GM12872 (cell line): ENCODE results near the gene TNFAIP3.

ENCODE experiments used
- TF ChIP-seq, protein P1 (sequence below): IDR thresholded peaks from 3 replicates; pipeline ENCODE4 v1.5.1; 2011; ENCODE audit warnings: low read depth, mild to moderate bottlenecking, low read length, moderate library complexity; ENCODE audit not compliant: insufficient read depth

The TNFAIP3 gene

DNA sequence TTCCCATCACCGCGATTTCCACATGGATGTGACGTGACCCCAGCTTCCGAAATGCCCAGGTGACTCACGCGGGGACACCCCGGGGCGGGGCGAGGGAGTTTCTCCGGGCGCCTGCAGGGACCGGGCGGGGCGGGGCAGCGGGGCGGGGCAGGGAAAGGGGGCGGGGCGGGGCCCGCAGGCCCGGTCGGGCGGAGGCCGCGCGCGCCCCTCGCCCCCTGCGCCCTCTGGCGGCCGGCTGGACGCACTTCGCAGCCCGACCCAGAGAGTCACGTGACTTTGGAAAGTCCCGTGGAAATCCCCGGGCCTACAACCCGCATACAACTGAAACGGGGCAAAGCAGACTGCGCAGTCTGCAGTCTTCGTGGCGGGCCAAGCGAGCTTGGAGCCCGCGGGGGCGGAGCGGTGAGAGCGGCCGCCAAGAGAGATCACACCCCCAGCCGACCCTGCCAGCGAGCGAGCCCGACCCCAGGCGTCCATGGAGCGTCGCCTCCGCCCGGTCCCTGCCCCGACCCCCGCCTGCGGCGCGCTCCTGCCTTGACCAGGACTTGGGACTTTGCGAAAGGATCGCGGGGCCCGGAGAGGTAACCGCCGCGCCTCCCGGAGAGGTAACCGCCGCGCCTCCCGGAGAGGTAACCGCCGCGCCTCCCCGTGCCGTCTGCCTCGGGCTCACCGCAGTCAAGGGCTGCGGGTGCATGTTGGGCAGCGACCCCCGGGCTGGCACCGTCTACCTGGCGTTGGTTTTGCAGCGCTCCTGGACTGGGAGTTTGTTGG is at the start of gene TNFAIP3:
Gene TNFAIP3 (plus strand): TSS at position 346 of the 771 bp plus-strand sequence. CDS start 3,969 bp downstream, outside the sequence.
- TF ChIP-seq, protein P1, sequence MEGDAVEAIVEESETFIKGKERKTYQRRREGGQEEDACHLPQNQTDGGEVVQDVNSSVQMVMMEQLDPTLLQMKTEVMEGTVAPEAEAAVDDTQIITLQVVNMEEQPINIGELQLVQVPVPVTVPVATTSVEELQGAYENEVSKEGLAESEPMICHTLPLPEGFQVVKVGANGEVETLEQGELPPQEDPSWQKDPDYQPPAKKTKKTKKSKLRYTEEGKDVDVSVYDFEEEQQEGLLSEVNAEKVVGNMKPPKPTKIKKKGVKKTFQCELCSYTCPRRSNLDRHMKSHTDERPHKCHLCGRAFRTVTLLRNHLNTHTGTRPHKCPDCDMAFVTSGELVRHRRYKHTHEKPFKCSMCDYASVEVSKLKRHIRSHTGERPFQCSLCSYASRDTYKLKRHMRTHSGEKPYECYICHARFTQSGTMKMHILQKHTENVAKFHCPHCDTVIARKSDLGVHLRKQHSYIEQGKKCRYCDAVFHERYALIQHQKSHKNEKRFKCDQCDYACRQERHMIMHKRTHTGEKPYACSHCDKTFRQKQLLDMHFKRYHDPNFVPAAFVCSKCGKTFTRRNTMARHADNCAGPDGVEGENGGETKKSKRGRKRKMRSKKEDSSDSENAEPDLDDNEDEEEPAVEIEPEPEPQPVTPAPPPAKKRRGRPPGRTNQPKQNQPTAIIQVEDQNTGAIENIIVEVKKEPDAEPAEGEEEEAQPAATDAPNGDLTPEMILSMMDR: peak; percentile 73

DNA sequence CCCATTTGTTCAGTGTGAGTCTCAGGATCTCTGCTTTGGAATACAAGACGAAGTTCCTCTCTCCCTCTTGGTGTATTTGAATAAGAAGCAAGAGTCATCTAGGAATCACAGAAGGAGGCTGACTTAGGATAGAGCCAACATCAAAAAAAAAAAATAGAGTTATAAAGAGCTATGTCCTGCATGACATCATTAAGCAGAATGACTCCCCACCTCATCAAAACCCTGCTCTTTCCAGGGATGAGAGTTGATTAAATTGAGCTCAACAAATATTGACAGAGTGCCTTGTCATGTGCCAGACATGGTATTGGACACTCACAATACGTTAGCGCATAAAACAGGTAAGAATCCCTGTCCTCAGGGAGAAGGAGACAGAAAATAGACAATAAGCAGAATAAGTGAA is 48.6 kb upstream of the TNFAIP3 start:
- TF ChIP-seq, protein P1: no peak

DNA sequence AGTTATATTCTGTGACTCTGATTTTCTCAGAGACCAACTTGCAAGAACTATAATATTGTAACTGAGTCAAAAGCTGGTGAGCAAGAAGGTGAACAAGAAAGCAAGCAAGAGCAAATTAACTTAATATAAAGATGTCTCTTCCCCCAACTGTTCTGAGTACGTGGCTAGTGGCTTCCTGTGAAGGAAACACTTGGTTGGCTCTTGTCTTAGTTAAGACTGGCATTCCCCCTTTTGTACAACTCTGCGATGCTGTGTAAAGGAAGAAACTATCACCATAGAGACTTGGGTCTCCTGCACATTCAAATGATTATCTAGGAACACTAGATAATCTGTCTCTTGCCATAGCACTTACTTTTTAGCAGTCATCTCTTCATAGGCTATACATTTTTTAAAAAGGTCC is 47.3 kb upstream of the TNFAIP3 start:
- TF ChIP-seq, protein P1: no peak

DNA sequence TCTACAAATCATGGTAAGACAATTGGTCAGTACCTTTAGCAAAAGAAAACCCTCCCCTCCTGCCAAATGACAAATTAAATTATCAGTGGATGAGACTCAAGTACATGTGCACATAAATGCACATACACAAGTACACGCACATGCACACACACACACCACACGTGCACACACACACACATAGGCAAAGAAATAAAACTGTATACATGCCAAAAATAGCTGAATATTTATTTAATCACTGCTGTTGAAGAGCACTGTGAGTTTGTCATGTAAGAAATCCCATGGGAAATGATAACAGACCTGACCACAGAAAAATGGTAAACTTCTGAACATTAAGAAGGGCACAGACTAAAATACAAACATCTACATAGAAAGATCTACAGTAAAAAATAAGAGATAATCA is 46.6 kb upstream of the TNFAIP3 start:
- TF ChIP-seq, protein P1: no peak

DNA sequence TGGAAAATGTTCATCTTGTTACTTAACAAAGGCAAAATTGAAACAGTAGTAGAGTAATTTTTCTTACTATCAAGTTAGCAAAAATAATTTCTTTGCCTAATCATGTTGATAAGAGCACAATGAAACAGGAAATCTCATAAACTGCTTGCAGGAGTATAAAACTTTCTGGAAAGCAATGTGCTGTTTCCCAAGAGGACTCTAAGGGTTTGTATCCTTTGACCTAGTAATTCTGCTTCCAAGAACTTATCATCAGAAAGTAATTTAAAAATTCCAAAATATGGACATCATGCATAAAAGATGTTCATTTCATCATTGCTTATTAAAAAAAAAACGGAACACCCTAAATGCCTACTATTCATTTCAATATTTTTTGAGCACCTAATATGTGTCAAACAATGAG is 46.1 kb upstream of the TNFAIP3 start:
- TF ChIP-seq, protein P1: no peak

DNA sequence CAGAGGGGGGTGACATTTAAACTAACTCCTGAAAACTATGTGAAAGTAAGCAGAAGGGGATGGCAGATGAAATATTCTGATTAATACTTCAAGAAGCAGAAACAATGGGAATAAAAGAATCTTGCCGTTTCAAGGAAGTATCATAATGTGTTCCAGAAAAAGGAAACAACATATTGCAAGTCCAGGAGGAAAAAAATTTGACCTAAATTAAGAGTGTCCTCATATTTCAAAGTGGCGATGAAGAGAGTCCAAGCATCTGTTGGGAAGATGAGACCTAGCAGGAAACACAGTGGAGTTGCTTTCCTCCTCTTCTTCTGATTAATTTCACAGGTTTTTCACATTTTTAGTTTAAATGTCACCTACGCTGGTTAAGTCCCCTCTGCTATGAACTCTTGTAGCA is 45.6 kb upstream of the TNFAIP3 start:
- TF ChIP-seq, protein P1: no peak

DNA sequence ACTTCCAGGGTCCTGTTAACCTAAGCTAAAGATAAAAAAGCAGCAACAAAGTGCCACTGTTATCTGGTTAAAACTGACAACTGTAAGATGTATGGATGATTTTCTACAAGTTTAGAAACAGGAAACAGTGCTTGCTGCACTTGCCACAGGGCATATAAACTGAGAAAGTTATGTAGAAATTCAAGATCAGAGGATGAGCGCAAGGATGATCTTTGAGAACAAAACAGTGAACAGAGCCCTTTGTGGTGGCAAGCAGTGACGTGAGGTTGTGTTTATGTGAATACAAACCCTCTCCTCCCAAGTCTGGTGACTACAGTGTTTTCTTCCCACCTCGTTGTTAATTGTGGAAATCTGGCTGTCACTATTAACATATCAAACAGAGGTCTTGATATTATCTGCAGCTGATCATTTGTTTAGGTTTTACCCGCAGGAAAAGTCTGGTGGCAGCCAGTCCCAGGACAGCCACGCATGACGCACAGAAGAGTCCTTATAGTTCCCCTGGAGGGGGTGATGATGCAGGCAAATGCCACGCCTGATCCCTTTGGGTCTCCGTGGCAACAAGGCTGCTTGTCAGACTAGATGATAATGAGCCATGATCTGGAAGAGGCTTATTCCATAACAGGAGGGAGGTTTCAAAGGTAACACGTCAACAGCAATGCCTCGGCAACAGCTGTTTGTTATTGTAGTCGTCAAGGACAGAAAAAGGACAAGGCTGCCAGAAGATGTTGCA is 43.1 kb upstream of the TNFAIP3 start:
- TF ChIP-seq, protein P1: no peak
